Body of pancreas (tissue), 4 donors: Measurements from ENCODE around the gene CRB1. TPM values are rescaled to one million over a fixed set of nuclear protein-coding genes. Genes with fewer than 3 reads are reported as not detected.

Experiments
- ATAC-seq: fragments of 150-250 bp; one replicate; pipeline ENCODE4 v1.9.1; 2016
- DNase-seq, 4 donors: peaks; one replicate each; pipeline ENCODE4 v3.0.0-alpha.2; 2019
- H3K27ac ChIP-seq, 4 donors: fragments of 200-600 bp; sonication (generic); 1 replicate in 3 of 4; 2 replicates in 1 of 4; pipeline versions ENCODE4 v1.5.1 to v1.6.1; 2016 to 2019; ENCODE audit warnings: mild to moderate bottlenecking in 1 of 4, mixed read lengths in 1 of 4, moderate library complexity in 1 of 4
- H3K27me3 ChIP-seq, 2 donors: fragments of 200-600 bp; sonication (generic); one replicate each; pipeline ENCODE4 v1.6.0; 2016; ENCODE audit warnings: mild to moderate bottlenecking in 1 of 2
- H3K36me3 ChIP-seq, 2 donors: fragments of 200-600 bp; sonication (generic); replicated peaks in 1 of 2; 2 replicates each; pipeline ENCODE4 v1.5.1; 2016; ENCODE audit warnings: low read depth in 2 of 2; ENCODE audit not compliant: insufficient read depth in 1 of 2
- H3K4me1 ChIP-seq: fragments of 200-600 bp; sonication (generic); one replicate; pipeline ENCODE4 v1.6.0; 2016
- H3K4me3 ChIP-seq, 2 donors: fragments of 200-600 bp; sonication (generic); 1 replicate in 1 of 2; 2 replicates in 1 of 2; pipeline ENCODE4 v1.5.1; 2016 to 2019
- H3K9me3 ChIP-seq, 3 donors: fragments of 200-600 bp; sonication (generic); 1 replicate in 2 of 3; 2 replicates in 1 of 3; pipeline ENCODE4 v1.5.1; 2016
- CTCF ChIP-seq, 7 experiments: fragments of 450-650 bp in 4 of 7; fragments of 200-600 bp in 3 of 7; sonication (generic) in 3 of 7; IDR thresholded peaks; one replicate each; pipeline ENCODE4 v1.5.1; 2016 to 2019; ENCODE audit warnings: antibody characterized with exemption in 7 of 7
- POLR2A ChIP-seq, 3 donors: fragments of 450-650 bp; IDR thresholded peaks; one replicate each; pipeline ENCODE4 v1.6.1; 2016; ENCODE audit warnings: antibody characterized with exemption in 3 of 3, mild to moderate bottlenecking in 2 of 3
- WGBS, 2 donors: methylation state at CpG; one replicate each; pipeline ENCODE4 v1.1.5; 2017; 5-methylcytosine and 5-hydroxymethylcytosine counted together
- intact Hi-C: fragments of 100-400 bp; cut with DNase I; formaldehyde crosslinking; loops from one replicate; pipeline ENCODE4 v1.15.1; 2023
- total RNA-seq, 2 donors: library from RNA; depleted of rRNA; stranded (reverse); fragments of >200 nt; gene quantifications; one replicate each; pipeline ENCODE4 v1.1.0, GENCODE V29; 2016

The CRB1 gene
- total RNA-seq, 2 donors from 2014 or later, result 0.26 to 10.2 TPM

DNA sequence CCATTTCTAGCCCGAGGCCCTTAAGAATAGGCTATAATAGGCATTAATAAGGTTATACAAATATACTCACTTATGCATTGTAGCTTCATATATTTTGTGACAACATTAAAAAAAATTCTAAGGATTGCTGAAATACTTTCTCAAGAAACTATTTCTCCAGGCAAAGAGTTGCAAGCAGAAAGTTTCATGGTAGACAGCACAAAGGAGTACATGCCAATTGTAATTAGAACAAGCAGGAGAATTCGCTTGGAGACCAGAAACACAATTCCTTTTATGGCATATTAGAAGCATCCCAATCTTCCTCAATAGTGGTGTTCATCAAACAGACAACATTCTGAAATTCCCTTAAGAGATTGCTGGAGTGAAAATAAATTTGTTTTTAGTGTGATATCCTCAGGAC lies 122.8 kb downstream of the CRB1 start:
- H3K27me3 ChIP-seq, result peaks cover 0 to 4% of the 10 kb centered on the region in 2 donors
- H3K9me3 ChIP-seq, result no peaks in the 10 kb centered on the region
- no peak for ATAC-seq
- no peak for DNase-seq
- TF ChIP-seq CTCF (IDR thresholded peaks at IDR 0.05), result no peak
- TF ChIP-seq POLR2A (IDR thresholded peaks at IDR 0.05), result no peak
- WGBS, 2 donors, result 49 to 87% methylated on average over 2 of the region's 2 CpGs
- no peaks in the 10 kb centered on the region for H3K4me1 ChIP-seq
- no peak overlapping the region for H3K27ac ChIP-seq
- H3K4me3 ChIP-seq, result no peak overlapping the region
- intact Hi-C loops, result no loop called here
- H3K36me3 ChIP-seq, result no peaks in the 10 kb centered on the region

- Histone ChIP-seq H3K4me3 (no peak overlapping the region), H3K36me3 (no peaks in the 10 kb centered on the region), H3K4me1 (no peaks in the 10 kb centered on the region), H3K27ac (no peak overlapping the region), H3K9me3 (no peaks in the 10 kb centered on the region), H3K27me3 (peaks cover 0 to 4% of the 10 kb centered on the region in 2 donors)
- 54 to 70% methylated on average over 3 of the region's 3 CpGs for WGBS, 2 donors
- DNase-seq (no peak), ATAC-seq (no peak)
- no peak for TF ChIP-seq CTCF (IDR thresholded peaks at IDR 0.05)
- TF ChIP-seq POLR2A (IDR thresholded peaks at IDR 0.05), result no peak
- intact Hi-C loops, result no loop called here
Measured at GRCh38 chr1:197391303-197392226, 123.5 kb downstream of the CRB1 start.

DNA sequence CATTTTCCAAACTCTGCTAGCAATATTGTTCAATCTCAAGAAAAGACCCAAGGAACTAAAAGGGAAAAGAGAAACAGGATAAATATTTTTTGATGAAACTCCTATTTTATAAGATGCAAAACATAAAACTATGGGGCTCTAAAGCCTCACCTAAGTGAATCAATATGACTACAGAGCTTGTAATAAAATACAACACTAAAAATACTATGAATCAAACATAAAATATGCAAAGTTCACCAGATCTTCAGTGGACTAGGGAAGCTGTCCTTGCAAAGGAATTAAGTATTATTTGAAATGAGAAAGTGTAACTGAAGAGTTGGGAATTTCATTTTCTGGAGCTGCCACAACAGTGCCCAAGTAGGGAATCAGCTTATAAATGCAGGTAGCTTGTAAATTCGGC lies 124.5 kb downstream of the CRB1 start:
- Histone ChIP-seq H3K36me3 (no peaks in the 10 kb centered on the region), H3K4me3 (no peak overlapping the region), H3K27me3 (no peaks in the 10 kb centered on the region), H3K9me3 (no peaks in the 10 kb centered on the region), H3K27ac (no peak overlapping the region), H3K4me1 (no peaks in the 10 kb centered on the region)
- intact Hi-C loops, result no loop called here
- ATAC-seq (no peak), DNase-seq (no peak)
- 73 to 76% methylated on average over 1 of the region's 1 CpG for WGBS, 2 donors
- TF ChIP-seq POLR2A (IDR thresholded peaks at IDR 0.05) (no peak), CTCF (IDR thresholded peaks at IDR 0.05) (no peak)

DNA sequence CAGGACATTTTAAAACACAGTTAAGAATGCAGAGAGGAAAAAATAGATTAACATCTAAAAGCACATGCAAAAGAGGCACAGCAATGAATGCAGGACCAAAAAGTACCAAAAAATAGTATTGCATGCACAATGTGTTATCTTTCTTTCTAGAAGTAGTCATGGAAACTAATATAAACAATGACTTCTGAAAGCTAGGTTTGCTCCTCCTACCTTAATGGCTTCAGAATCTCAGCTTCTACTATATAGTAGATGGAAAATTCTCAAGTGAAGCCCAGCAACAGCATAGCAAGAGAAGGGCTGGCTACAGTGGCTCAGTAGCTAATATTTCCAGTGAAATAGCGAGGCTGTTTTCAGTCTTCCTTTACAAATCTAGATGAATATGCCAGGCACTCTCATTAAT lies 125.1 kb downstream of the CRB1 start:
- H3K4me1 ChIP-seq, result no peaks in the 10 kb centered on the region
- no peak overlapping the region for H3K27ac ChIP-seq
- TF ChIP-seq CTCF (IDR thresholded peaks at IDR 0.05), result no peak
- TF ChIP-seq POLR2A (IDR thresholded peaks at IDR 0.05), result no peak
- 77 to 86% methylated on average over 1 of the region's 1 CpG for WGBS, 2 donors
- no peaks in the 10 kb centered on the region for H3K27me3 ChIP-seq
- no peak overlapping the region for H3K4me3 ChIP-seq
- no peaks in the 10 kb centered on the region for H3K36me3 ChIP-seq
- no peaks in the 10 kb centered on the region for H3K9me3 ChIP-seq
- DNase-seq, result no peak
- ATAC-seq, result no peak
- intact Hi-C loops, result no loop called here

DNA sequence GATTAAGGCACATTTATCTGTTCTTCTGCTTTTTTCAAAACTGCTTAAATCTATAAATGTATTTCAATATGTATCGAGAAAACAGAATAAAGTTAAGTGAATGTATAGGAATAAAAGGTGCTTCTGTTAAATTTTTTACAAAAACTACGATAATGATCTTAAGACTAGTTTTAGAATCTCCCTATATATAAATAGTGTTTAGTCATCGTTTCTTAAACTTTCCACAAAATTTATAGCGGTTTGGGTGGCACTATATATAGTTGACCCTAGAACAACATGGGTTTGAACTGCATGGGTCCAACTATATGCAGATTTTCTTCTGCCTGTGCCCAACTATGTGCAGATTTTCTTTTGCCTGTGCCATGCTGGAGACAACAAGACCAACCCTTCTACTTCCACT lies 125.7 kb downstream of the CRB1 start:
- WGBS, 2 donors, result 84 to 85% methylated on average over 4 of the region's 4 CpGs
- DNase-seq, result no peak
- no peaks in the 10 kb centered on the region for H3K4me1 ChIP-seq

More for the DNA sequence above, 125.7 kb downstream of the CRB1 start:
- no peaks in the 10 kb centered on the region for H3K9me3 ChIP-seq
- no peak overlapping the region for H3K27ac ChIP-seq
- intact Hi-C loops, result no loop called here
- H3K36me3 ChIP-seq, result no peaks in the 10 kb centered on the region
- no peak overlapping the region for H3K4me3 ChIP-seq
- H3K27me3 ChIP-seq, result no peaks in the 10 kb centered on the region
- ATAC-seq, result no peak
- TF ChIP-seq POLR2A (IDR thresholded peaks at IDR 0.05) (no peak), CTCF (IDR thresholded peaks at IDR 0.05) (no peak)
